HCT116 (cell line): ENCODE results near the gene CALML3. TPM values are rescaled to one million over a fixed set of nuclear protein-coding genes. Genes with fewer than 3 reads are reported as not detected.

Experiments used
- ATAC-seq: fragments of 200-7000 bp; cut with Tn5 transposase; 2 replicates; pipeline ENCODE4 v1.9.1; 2020; ENCODE audit warnings: mild to moderate bottlenecking, moderate library complexity
- BruUV-seq: library from RNA; stranded (reverse); fragments of 400-500 nt; replicated peaks from 2 replicates; lab custom pipeline; 2021; lab: Mats Ljungman, UMichigan
- CTCF ChIA-PET: fragments of 300-600 bp; sonication (Branson Sonifier 250); formaldehyde crosslinking; loops from one replicate; lab custom pipeline; 2021; ENCODE audit warnings: antibody characterized with exemption; lab: Charles Lee
- POLR2A ChIA-PET: fragments of 300-600, 350-600 bp; sonication (Branson Sonifier 250); formaldehyde crosslinking; loops from one replicate; lab custom pipeline; 2021; ENCODE audit warnings: antibody characterized with exemption; lab: Charles Lee
- RAD21 ChIA-PET, 2 experiments: fragments of 300-600 bp; sonication (Branson Sonifier 250); formaldehyde crosslinking; loops; one replicate each; lab custom pipeline; 2023; ENCODE audit warnings: low total read pairs in 2 of 2; ENCODE audit not compliant: uncharacterized antibody in 2 of 2, unreplicated experiment in 2 of 2, low non-redundant PET in 1 of 2; lab: Charles Lee
- DNase-seq: peaks from one replicate; pipeline ENCODE4 v3.0.0-alpha.2; 2010; ENCODE audit warnings: low read depth, low spot score
- H2AFZ ChIP-seq: fragments of 200-600 bp; shearing (Covaris generic), sonication (generic); 2 replicates; pipeline ENCODE4 v1.6.1; 2017; ENCODE audit warnings: low read depth, mixed run types, mixed read lengths, antibody characterized with exemption, low read length; ENCODE audit not compliant: poor library complexity, severe bottlenecking
- H3K27ac ChIP-seq: 2 replicates; pipeline ENCODE4 v1.5.1; 2012; ENCODE audit warnings: low read depth, low read length
- H3K27me3 ChIP-seq: fragments of 200-600 bp; sonication (generic); 2 replicates; pipeline ENCODE4 v1.6.1; 2016; ENCODE audit warnings: mixed run types, low read length, mixed read lengths; ENCODE audit not compliant: insufficient read depth
- H3K36me3 ChIP-seq, 2 experiments: fragments of 200-500 bp in 1 of 2; fragments of 200-600 bp in 1 of 2; sonication (Bioruptor generic) in 1 of 2; sonication (generic) in 1 of 2; 2 replicates each; pipeline versions ENCODE4 v1.5.1 to v1.6.1; 2014 to 2016; ENCODE audit warnings: low read length in 2 of 2, inconsistent platforms in 1 of 2, mixed read lengths in 1 of 2, mixed run types in 1 of 2; ENCODE audit not compliant: insufficient read depth in 2 of 2, control insufficient read depth in 1 of 2
- H3K4me1 ChIP-seq, 2 experiments: fragments of 200-600 bp in 1 of 2; sonication (generic) in 1 of 2; 2 replicates each; pipeline versions ENCODE4 v1.5.1 to v1.6.1; 2012 to 2017; ENCODE audit warnings: low read length in 2 of 2, inconsistent platforms in 1 of 2, mild to moderate bottlenecking in 1 of 2, mixed read lengths in 1 of 2, mixed run types in 1 of 2, moderate library complexity in 1 of 2; ENCODE audit not compliant: insufficient read depth in 2 of 2, control insufficient read depth in 1 of 2
- H3K4me2 ChIP-seq: fragments of 200-600 bp; sonication (generic); 2 replicates; pipeline ENCODE4 v1.6.1; 2017; ENCODE audit warnings: mixed run types, low read length, mixed read lengths
- H3K4me3 ChIP-seq, 2 experiments: fragments of 200-600 bp in 1 of 2; sonication (generic) in 1 of 2; replicated peaks in 1 of 2; 2 replicates each; pipeline ENCODE4 v1.5.1; 2011 to 2016; ENCODE audit warnings: low read length in 2 of 2, control low read depth in 1 of 2, low read depth in 1 of 2, mild to moderate bottlenecking in 1 of 2, mixed read lengths in 1 of 2, mixed run types in 1 of 2
- H3K79me2 ChIP-seq: fragments of 200-600 bp; sonication (generic); 2 replicates; pipeline ENCODE4 v1.6.1; 2017; ENCODE audit warnings: mild to moderate bottlenecking, mixed run types, low read length, moderate library complexity, mixed read lengths; ENCODE audit not compliant: insufficient read depth
- H3K9ac ChIP-seq: fragments of 200-600 bp; sonication (generic); 2 replicates; pipeline ENCODE4 v1.6.1; 2016; ENCODE audit warnings: low read length, mixed read lengths
- H3K9me2 ChIP-seq: fragments of 200-600 bp; sonication (generic), shearing (Covaris generic); 2 replicates; pipeline ENCODE4 v1.6.1; 2017; ENCODE audit warnings: mixed run types, mild to moderate bottlenecking, moderate library complexity; ENCODE audit not compliant: insufficient read depth
- H3K9me3 ChIP-seq, 2 experiments: fragments of 200-500 bp in 1 of 2; fragments of 200-600 bp in 1 of 2; sonication (Bioruptor generic) in 1 of 2; sonication (generic) in 1 of 2; 2 replicates each; pipeline ENCODE4 v1.6.1; 2014 to 2017; ENCODE audit warnings: low read length in 2 of 2, mixed read lengths in 2 of 2, inconsistent platforms in 1 of 2, low read depth in 1 of 2, mild to moderate bottlenecking in 1 of 2, mixed run types in 1 of 2, moderate library complexity in 1 of 2; ENCODE audit not compliant: control insufficient read depth in 1 of 2, insufficient read depth in 1 of 2
- H4K20me1 ChIP-seq: fragments of 200-600 bp; sonication (generic), shearing (Covaris generic); 2 replicates; pipeline ENCODE4 v1.6.1; 2017; ENCODE audit warnings: mixed run types, mild to moderate bottlenecking, moderate library complexity; ENCODE audit not compliant: insufficient read depth
- CBX3 ChIP-seq: IDR thresholded peaks from 2 replicates; pipeline ENCODE4 v1.6.1; 2012; ENCODE audit warnings: low read depth
- CEBPB ChIP-seq: IDR thresholded peaks from 2 replicates; pipeline ENCODE4 v1.6.1; 2012; ENCODE audit warnings: low read depth
- EGR1 ChIP-seq: IDR thresholded peaks from 2 replicates; pipeline ENCODE4 v1.6.1; 2012; ENCODE audit warnings: low read depth
- ELF1 ChIP-seq: IDR thresholded peaks from 2 replicates; pipeline ENCODE4 v1.6.1; 2012; ENCODE audit warnings: low read depth, borderline replicate concordance
- EZH2 ChIP-seq: fragments of 200-600 bp; sonication (generic); IDR thresholded peaks from 2 replicates; pipeline ENCODE4 v1.6.1; 2017; ENCODE audit warnings: antibody characterized with exemption, mixed run types
- EZH2phosphoT487 ChIP-seq: fragments of 200-600 bp; IDR thresholded peaks from 2 replicates; pipeline ENCODE4 v1.6.1; 2018; ENCODE audit warnings: antibody characterized with exemption, borderline replicate concordance
- FOSL1 ChIP-seq: IDR thresholded peaks from 2 replicates; pipeline ENCODE4 v1.6.1; 2012; ENCODE audit warnings: low read depth
- JUND ChIP-seq: IDR thresholded peaks from 2 replicates; pipeline ENCODE4 v1.6.1; 2012
- POLR2A ChIP-seq: IDR thresholded peaks from 2 replicates; pipeline ENCODE4 v1.7.0; 2011; ENCODE audit warnings: borderline replicate concordance; ENCODE audit not compliant: insufficient read depth, insufficient read length; ENCODE audit errors: extremely low read depth
- RAD21 ChIP-seq: IDR thresholded peaks from 2 replicates; pipeline ENCODE4 v1.6.1; 2012; ENCODE audit warnings: low read depth, mild to moderate bottlenecking
- SIN3A ChIP-seq: IDR thresholded peaks from 2 replicates; pipeline ENCODE4 v1.6.1; 2012; ENCODE audit warnings: low read depth
- SP1 ChIP-seq: IDR thresholded peaks from 2 replicates; pipeline ENCODE4 v1.6.1; 2012; ENCODE audit warnings: low read depth
- SRF ChIP-seq: IDR thresholded peaks from 2 replicates; pipeline ENCODE4 v1.6.1; 2012; ENCODE audit warnings: low read depth
- TCF7L2 ChIP-seq: IDR thresholded peaks from 2 replicates; pipeline ENCODE4 v1.7.0; 2011; ENCODE audit warnings: borderline replicate concordance, inconsistent platforms; ENCODE audit not compliant: insufficient read depth, insufficient read length; ENCODE audit errors: extremely low read depth
- ZFX ChIP-seq: fragments of 450-650 bp; IDR thresholded peaks from 2 replicates; pipeline ENCODE4 v1.6.1; 2017
- ZNF274 ChIP-seq: fragments of 200-500 bp; sonication (Bioruptor generic); IDR thresholded peaks from 2 replicates; pipeline ENCODE4 v1.6.1; 2014; ENCODE audit warnings: mild to moderate bottlenecking, low read depth, low read length, inconsistent platforms
- intact Hi-C: fragments of 100-400 bp; cut with micrococcal nuclease; formaldehyde crosslinking; loops from 2 replicates; pipeline ENCODE4 v1.10.0; 2022
- total RNA-seq: library from RNA; stranded (reverse); gene quantifications from one replicate; pipeline ENCODE4 v1.2.1, GENCODE V29; 2021; ENCODE audit not compliant: unreplicated experiment
- TF ChIP-seq, protein P1 (sequence below): IDR thresholded peaks from 2 replicates; pipeline ENCODE4 v1.6.1; 2012
- TF ChIP-seq, protein P2 (sequence below), 3 experiments: fragments of 200-600 bp in 1 of 3; sonication (generic) in 1 of 3; IDR thresholded peaks in 2 of 3; conservative IDR thresholded peaks in 1 of 3; 2 replicates each; pipeline ENCODE4 v1.5.1; 2012 to 2017; ENCODE audit warnings: low read depth in 2 of 3, low read length in 2 of 3, antibody characterized with exemption in 1 of 3, borderline replicate concordance in 1 of 3, control low read depth in 1 of 3, mild to moderate bottlenecking in 1 of 3, mixed read lengths in 1 of 3, mixed run types in 1 of 3, moderate library complexity in 1 of 3; ENCODE audit not compliant: insufficient read depth in 1 of 3
- TF ChIP-seq, protein P3 (sequence below): IDR thresholded peaks from 2 replicates; pipeline ENCODE4 v1.6.1; 2011; ENCODE audit warnings: mild to moderate bottlenecking, low read length, moderate library complexity; ENCODE audit not compliant: insufficient replicate concordance; ENCODE audit errors: extremely low read depth
- TF ChIP-seq, protein P4 (sequence below): IDR thresholded peaks from 2 replicates; pipeline ENCODE4 v1.6.1; 2012

The CALML3 gene
- total RNA-seq, 1 experiment from 2014 or later, result not detected

DNA sequence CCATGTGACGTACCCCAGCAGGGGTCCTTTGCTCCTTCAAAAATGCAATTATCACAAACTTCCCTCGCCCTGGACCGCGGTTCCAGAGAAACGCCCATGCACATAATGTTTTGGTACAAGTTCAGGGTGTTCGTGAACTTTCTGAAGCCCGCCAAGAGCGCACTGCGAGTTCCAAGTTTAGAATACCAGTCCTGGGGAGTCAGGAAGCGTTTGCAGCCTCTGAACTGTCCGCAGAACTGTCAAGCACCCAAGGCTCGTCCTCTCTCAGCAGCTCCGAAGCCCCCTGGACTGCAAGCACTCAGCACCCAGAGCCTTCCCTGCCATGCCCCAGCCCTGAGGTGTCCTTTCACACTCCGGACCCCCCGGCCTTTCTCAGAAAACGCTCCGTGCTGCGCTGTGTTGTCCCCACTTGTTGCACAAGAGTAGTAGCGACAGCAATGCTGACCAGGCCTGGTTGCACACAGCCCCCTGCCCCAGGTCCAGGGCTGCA is 30.3 kb downstream of the CALML3 start:
- no TSS peak for BruUV-seq
- no peak overlapping the region for H3K9ac ChIP-seq
- H3K79me2 ChIP-seq, result no peaks in the 10 kb centered on the region
- CTCF ChIA-PET, result no interaction called here
- H4K20me1 ChIP-seq, result no peaks in the 10 kb centered on the region
- no peak overlapping the region for H3K4me2 ChIP-seq
- intact Hi-C loops, result no loop called here
- RAD21 ChIA-PET, result no interaction called here
- ATAC-seq (no peak), DNase-seq (no peak)
- H3K4me3 ChIP-seq, result no peak overlapping the region
- no peak overlapping the region for H3K27ac ChIP-seq
- POLR2A ChIA-PET, result no interaction called here
- H3K9me2 ChIP-seq, result no peaks in the 10 kb centered on the region
- no peak overlapping the region for H2AFZ ChIP-seq
- peaks cover 4 to 20% of the 10 kb centered on the region in 2 experiments; a peak in 3 of 4 replicates for H3K4me1 ChIP-seq
- no peaks in the 10 kb centered on the region for H3K36me3 ChIP-seq
- TF ChIP-seq SP1, result no peak
- no peak for TF ChIP-seq JUND
- no peak for TF ChIP-seq TCF7L2
- TF ChIP-seq ELF1, result no peak
- TF ChIP-seq ZFX, result no peak
- TF ChIP-seq, protein P1, sequence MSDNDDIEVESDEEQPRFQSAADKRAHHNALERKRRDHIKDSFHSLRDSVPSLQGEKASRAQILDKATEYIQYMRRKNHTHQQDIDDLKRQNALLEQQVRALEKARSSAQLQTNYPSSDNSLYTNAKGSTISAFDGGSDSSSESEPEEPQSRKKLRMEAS, result no peak
- TF ChIP-seq, protein P2, sequence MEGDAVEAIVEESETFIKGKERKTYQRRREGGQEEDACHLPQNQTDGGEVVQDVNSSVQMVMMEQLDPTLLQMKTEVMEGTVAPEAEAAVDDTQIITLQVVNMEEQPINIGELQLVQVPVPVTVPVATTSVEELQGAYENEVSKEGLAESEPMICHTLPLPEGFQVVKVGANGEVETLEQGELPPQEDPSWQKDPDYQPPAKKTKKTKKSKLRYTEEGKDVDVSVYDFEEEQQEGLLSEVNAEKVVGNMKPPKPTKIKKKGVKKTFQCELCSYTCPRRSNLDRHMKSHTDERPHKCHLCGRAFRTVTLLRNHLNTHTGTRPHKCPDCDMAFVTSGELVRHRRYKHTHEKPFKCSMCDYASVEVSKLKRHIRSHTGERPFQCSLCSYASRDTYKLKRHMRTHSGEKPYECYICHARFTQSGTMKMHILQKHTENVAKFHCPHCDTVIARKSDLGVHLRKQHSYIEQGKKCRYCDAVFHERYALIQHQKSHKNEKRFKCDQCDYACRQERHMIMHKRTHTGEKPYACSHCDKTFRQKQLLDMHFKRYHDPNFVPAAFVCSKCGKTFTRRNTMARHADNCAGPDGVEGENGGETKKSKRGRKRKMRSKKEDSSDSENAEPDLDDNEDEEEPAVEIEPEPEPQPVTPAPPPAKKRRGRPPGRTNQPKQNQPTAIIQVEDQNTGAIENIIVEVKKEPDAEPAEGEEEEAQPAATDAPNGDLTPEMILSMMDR (IDR thresholded peaks at IDR 0.05 in 2 of 3, conservative IDR thresholded peaks at IDR 0.05 in 1 of 3; ENCODE audit: borderline replicate concordance in 1 of 3, insufficient read depth in 1 of 3, low read depth in 2 of 3, low read length in 2 of 3), result no peak
- no peak for TF ChIP-seq SRF
- no peak for TF ChIP-seq EZH2phosphoT487
- no peak for TF ChIP-seq ZNF274
- no peak for TF ChIP-seq FOSL1
- TF ChIP-seq CBX3, result no peak
- no peak for TF ChIP-seq EZH2
- TF ChIP-seq SIN3A, result no peak
- no peak for TF ChIP-seq EGR1
- no peak for TF ChIP-seq CEBPB
- TF ChIP-seq, protein P3, sequence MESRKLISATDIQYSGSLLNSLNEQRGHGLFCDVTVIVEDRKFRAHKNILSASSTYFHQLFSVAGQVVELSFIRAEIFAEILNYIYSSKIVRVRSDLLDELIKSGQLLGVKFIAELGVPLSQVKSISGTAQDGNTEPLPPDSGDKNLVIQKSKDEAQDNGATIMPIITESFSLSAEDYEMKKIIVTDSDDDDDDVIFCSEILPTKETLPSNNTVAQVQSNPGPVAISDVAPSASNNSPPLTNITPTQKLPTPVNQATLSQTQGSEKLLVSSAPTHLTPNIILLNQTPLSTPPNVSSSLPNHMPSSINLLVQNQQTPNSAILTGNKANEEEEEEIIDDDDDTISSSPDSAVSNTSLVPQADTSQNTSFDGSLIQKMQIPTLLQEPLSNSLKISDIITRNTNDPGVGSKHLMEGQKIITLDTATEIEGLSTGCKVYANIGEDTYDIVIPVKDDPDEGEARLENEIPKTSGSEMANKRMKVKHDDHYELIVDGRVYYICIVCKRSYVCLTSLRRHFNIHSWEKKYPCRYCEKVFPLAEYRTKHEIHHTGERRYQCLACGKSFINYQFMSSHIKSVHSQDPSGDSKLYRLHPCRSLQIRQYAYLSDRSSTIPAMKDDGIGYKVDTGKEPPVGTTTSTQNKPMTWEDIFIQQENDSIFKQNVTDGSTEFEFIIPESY, result no peak
- TF ChIP-seq RAD21, result no peak
- TF ChIP-seq, protein P4, sequence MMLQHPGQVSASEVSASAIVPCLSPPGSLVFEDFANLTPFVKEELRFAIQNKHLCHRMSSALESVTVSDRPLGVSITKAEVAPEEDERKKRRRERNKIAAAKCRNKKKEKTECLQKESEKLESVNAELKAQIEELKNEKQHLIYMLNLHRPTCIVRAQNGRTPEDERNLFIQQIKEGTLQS, result no peak
- TF ChIP-seq POLR2A, result no peak
- TF ChIP-seq, all 23 proteins: peak for 0
- no peaks in the 10 kb centered on the region for H3K9me3 ChIP-seq
- no peaks in the 10 kb centered on the region for H3K27me3 ChIP-seq
